Activated CD8-positive, alpha-beta memory T cell treated with anti-CD3 and anti-CD28 coated beads for 36 hours (primary cell): ENCODE data around the gene IQGAP3. TPM values are rescaled to one million over a fixed set of nuclear protein-coding genes. Genes with fewer than 3 reads are reported as not detected.
"Not testable (repeated sequence)": the region's sequence is repeated elsewhere in the genome, so short reads cannot be mapped to it uniquely, and the experiment has no call there.

Experiments used
- CTCF ChIA-PET: fragments of 350-600 bp; sonication (Branson Sonifier 250); formaldehyde crosslinking; loops from one replicate; lab custom pipeline; 2021; ENCODE audit warnings: antibody characterized with exemption; lab: Charles Lee
- POLR2A ChIA-PET: fragments of 350-600 bp; sonication (Branson Sonifier 250); formaldehyde crosslinking; loops from one replicate; lab custom pipeline; 2021; ENCODE audit warnings: antibody characterized with exemption; lab: Charles Lee
- total RNA-seq, 2 experiments: library from RNA; stranded (reverse); gene quantifications; one replicate each; pipeline ENCODE4 v1.2.3, GENCODE V29; 2021

The IQGAP3 gene
- total RNA-seq, 2 experiments from 2014 or later: 8.6 to 9.3 TPM

DNA sequence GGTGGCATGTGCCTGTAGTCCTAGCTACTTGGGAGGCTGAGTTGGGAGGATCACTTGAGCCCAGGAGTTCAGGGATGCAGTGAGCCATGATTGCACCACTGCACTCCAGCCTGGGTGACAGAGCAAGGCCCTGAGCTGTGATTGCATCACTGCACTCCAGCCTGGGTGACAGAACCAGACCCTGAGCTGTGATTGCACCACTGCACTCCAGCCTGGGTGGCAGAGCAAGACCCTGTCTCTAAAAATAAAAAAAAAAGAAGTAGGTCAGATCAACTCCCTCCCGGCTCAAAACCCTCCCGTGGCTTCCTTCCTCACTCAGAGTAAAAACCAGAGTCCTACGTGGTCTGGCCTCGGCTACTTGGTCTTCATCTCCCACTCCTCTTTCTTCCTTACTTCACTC lies 19.4 kb downstream of the IQGAP3 start:
- CTCF ChIA-PET: not testable (repeated sequence)
- POLR2A ChIA-PET: interaction anchor here (0.6 kb wide), 1 partner anchor 253 kb away, joined by 3 read pairs; no protein-coding TSS in a partner anchor

DNA sequence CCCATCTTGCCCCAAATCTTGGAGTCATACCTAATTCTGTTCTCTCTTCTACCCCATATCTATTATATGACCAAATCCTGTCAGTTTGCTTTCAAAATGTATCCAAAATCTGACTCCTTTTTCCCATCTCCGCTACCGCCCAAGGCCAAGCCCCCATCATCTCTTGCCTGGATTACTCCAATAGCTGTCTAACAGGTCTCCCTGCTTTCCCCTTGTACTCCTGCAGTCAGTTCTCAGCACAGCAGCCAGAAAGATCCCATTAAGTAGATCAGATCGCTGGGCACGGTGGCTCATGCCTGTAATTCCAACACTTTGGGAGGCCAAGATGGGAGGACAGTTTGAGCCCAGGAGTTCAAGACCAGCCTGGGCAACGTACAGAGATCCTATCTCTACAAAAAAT lies 19.8 kb downstream of the IQGAP3 start:
- ChIA-PET POLR2A (no interaction called here), CTCF (interaction anchor here (1.1 kb wide), 1 partner anchor 72 kb away, joined by 5 read pairs; no protein-coding TSS in a partner anchor)

DNA sequence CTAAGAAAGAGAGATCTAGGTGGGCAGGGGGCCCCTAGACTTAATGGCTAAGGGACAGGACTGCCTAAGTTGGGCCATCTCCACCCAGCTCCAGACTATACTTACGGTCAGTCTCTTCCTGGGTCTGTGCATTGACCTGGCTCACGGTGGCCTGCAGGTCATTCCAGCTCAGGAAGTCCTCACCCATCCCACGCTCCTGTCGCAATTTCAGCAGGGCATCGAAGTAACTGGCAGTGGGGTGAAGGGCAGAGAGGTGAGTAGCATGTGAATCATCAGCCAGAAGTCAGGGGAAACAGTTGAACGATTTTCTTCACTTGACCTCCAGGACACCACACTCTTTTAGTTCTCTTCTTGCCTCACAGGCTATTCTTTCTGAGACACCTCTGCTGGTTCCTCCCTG lies 20.5 kb downstream of the IQGAP3 start:
- POLR2A ChIA-PET: no interaction called here
- CTCF ChIA-PET: interaction anchor here (0.9 to 1.1 kb wide), 2 partner anchors 71 to 98 kb away, joined by 3 to 5 read pairs; no protein-coding TSS in a partner anchor

DNA sequence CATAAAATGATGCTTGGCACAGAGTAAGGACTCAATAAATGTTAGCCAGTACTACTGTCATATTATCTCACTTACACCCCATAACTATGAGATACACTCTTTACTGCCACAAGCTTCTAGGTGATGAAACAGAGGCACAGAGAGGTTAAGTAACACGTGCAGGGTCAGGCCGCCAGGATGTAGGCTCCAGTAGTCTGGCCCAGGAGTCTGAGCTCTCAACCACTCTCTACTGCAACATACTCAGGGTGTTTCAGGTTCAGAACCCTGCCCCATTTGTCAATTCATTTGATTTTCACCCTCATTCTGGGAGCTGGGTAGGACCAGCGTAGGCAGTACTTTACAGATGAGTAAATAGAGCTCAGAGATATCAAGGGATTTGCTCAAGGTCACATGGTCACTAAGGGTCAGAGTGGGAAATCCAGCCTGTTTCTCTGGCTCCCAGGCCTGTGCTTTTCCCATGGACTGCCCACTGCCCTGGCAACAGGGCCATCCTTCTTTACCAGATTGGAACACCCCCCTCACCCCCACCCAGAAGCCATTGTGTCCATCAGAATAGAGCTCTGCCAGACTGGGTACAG lies 21.2 kb downstream of the IQGAP3 start:
- CTCF ChIA-PET: interaction anchor here (0.9 to 1.1 kb wide), 2 partner anchors 71 to 97 kb away, joined by 3 to 5 read pairs; no protein-coding TSS in a partner anchor
- POLR2A ChIA-PET: no interaction called here

DNA sequence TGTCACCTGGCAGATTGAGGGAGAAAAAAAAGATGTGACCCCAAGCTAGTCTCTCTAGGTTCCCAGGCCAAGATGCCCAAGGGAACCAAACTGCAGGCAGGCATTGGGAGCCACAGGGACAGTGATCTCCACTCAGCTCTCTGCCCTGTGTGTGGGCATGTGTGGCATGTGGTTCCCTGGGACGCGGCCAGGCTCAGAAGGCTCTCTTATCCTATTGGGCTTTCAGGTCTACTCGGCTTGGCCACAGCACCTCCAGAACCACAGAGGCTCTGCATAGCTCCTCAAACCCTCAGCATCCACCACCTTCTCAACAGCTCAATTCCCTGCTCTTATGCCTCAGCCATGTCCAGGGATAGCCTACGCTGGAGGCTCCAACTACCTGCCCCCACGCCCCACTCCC lies 22.0 kb downstream of the IQGAP3 start:
- ChIA-PET POLR2A (no interaction called here), CTCF (no interaction called here)

DNA sequence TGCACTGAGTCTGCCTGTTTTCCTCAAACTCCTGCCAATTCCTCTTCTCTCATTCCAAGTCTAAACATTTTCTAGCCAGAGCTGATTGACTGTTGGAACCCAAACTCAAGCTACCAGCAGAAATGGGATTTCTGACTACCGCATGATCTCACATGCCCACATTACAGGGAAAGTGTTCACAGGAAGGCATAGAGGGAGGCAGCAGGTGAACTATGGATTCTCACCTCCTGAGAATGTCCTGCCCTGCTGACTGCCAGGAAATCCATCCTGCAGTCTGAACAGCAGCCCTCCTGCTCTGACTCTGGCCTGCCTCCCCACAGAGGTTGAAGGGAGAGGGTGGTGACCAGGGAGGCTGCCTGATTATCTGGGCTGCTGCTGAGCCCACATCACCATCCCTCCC lies 22.5 kb downstream of the IQGAP3 start:
- ChIA-PET CTCF (no interaction called here), POLR2A (no interaction called here)

DNA sequence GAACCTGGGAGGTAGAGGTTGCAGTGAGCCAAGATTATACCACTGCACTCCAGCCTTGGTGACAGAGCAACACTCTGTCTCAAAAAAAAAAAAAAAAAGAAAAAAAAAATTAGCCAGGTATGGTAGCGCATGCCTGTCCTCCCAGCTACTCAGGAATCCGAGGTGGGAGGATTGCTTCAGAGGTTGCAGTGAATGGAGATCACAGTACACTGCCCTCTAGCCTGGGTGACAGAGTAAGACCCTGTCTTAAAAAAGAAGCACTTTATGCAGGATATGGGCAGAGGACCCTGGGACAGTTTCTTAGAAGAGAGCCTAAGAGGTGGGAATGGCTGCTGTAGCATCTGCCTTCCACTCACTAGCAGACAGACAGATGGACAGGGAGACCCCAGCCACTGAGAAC lies 23.0 kb downstream of the IQGAP3 start:
- POLR2A ChIA-PET: no interaction called here
- CTCF ChIA-PET: no interaction called here

DNA sequence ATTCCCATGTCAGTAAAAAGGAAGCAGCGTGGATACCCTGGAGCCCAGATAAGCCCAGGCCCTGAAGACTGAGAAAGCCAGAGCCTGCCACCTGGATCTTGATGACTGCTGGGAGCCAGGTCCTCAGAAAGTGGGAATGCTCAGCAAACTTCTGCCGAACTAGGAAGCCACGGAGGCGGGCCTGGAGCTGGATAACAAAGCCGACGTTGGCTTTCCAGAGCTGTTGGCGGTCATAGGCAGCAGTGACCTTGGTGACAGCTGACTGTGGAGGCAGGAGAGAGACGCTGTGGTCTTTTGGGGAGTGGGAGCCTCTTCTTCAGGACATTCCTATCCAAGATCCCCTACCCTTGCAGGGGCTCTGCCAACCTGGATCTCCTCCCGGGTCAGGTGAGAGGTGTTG lies 24.4 kb downstream of the IQGAP3 start:
- POLR2A ChIA-PET: no interaction called here
- CTCF ChIA-PET: no interaction called here

DNA sequence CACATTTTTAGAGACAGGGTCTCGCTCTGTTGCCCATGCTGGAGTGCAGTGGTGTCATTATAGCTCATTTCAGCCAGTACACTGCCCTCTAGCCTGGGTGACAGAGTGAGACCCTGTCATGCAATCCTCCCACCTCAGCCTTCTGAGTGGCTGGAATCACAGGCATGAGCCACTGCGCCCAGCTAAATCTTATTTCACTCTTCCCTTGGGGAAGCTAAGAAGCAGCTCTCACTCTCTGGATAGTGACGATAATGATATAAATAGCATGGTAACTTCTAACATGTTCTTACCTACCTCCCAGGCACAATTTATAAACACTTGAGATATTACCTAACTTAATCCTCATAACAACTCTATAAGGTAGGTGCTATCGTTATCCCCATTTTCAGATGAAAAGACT lies 24.9 kb downstream of the IQGAP3 start:
- ChIA-PET POLR2A (no interaction called here), CTCF (no interaction called here)

DNA sequence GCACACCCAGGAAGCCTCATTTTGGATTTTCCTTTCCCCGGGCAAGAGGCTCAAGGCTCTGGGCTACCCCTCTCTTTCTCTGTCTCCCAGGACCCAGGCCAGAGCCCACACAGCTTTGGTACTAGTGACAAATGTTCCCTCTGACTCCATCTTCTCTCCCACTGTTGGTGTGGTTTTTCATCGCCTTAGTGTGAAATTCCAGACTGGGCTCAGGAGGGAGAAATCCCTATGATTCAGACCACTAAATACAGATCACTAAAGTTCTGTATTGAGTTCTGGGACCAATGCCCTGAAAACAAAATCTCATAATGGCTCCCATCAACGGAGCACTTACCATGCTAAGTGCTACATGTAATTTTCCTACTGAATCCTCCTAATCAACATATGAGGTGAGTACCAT lies 26.1 kb downstream of the IQGAP3 start:
- POLR2A ChIA-PET: no interaction called here
- CTCF ChIA-PET: no interaction called here

DNA sequence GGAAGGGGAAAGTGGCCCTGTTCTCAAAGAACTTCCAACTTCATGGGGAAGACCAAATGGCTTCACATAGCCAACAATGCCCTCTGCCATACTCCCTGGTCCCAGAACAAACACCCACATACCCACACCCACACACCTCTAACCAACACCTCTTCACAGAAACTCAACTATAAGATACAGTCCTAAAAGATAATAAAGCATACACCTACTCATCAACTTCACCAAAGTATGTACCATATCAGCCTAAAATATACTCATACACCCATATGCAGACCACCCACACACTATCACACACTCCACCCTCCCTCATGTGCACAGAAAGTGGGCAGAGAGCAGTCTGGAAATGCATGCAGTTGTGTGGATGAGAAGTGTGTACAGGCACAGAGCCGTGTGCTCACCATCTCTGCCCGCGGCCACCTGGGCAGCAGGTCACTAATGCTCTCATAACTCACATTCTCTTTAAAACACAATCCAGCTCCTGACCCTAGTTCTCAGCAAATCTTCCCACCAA lies 27.7 kb downstream of the IQGAP3 start:
- ChIA-PET CTCF (no interaction called here), POLR2A (no interaction called here)

DNA sequence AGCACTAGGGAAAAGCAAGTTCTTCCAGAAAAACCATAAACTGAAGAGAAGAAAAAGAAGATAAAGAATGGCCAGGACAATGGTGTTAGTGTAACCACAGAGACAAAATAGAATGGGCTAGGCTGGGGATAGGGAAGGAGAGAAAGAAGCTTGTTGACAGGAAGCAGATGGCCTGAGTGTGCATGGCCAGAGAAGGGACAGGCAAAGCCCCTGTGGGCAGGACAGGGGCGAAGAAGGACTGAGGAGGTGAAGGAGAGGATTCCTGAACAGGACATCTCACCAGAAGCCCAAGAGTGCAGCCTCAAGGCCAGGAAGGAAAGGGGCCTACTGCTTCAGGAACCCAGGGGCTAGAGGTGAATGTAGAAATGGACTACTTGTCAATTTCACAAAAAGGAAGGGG lies 29.3 kb downstream of the IQGAP3 start:
- ChIA-PET POLR2A (interaction anchor here (0.6 kb wide), 1 partner anchor 11 kb away, joined by 4 read pairs; no protein-coding TSS in a partner anchor), CTCF (no interaction called here)

DNA sequence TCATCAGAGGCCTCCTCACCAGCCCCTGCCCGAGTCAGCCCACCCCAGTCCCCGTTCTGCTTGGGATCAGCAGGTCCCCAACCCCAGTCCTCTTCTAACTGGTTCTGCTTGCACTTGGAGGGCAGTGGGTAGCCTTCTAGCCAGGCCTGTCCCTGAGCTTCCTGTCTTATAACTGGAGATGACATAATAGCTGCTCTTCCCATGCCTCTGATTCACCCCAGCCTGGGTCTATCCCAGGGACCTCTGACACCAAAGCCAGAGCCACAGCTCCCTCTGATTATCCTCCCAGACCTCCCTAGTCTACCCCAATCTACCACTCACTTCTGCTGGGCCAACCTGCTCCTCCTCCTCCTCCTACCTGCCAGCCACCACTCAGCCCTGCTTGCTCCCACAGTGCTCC lies 31.4 kb downstream of the IQGAP3 start:
- CTCF ChIA-PET: interaction anchor here (1.4 kb wide), 1 partner anchor 60 kb away, joined by 6 read pairs; no protein-coding TSS in a partner anchor
- POLR2A ChIA-PET: no interaction called here

DNA sequence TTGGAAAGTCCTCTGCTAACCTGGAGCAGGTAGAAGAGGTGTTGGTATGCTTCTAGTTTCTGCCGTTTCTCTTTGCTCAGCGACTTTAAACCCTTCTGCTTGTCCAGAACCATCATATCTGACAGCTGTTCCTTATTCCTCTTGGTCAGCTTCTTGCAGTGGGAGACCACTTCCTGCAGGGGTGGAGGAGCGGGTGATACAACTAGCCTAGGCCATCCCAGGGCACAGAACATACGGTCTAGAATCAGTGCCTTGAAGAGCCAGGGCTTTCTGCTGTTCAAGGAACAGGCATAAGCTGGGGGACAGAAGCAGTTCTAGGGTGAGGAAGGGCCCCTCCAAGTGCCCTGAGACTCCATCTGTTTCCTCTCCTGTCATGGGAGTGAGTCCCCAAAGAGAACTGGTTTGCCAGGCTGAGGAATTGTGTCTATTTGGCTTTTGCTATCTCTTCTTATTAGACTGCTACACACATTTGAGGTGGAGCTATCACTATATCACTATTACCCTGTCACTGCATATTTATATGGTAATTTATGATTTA lies 32.5 kb downstream of the IQGAP3 start:
- ChIA-PET CTCF (interaction anchor here (1.2 to 1.4 kb wide), 2 partner anchors 15 to 59 kb away, joined by 4 to 6 read pairs; no protein-coding TSS in a partner anchor), POLR2A (no interaction called here)

DNA sequence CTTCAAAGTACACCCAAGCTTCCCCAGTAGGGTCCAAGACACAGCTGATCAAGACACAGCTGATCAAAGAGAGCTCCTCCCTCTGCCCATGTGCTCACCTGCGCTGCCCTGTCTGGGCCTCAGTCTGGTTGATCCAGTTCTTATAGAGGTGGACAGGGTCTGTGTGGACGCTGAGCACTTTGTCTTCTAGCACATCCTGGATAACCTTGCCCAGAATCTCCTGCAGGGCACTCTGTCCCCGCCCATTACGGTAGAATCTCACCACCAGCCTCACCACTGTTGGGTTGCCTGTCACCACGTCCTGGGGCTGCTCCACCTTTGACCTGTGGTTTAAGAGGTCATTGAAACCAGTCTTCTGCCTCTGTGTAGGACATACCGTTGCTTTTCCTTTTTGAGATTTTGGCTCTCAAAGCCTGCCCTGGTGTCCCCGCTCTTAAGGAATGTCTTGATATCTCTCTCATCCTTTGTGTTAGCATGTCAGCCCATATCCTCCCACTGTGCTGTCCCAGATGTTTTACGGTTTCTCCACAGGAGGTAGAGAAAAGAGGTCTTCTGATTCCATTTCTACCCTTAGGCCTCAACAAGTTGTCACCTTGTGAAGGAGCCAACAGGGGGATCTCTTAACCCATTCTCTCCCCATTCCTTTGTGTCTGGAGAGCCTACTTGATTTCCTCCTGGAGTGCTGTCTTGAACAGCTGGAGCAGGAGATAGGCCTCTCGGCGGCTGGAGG lies 33.5 kb downstream of the IQGAP3 start:
- CTCF ChIA-PET: interaction anchor here (1.2 kb wide), 1 partner anchor 14 kb away, joined by 4 read pairs; no protein-coding TSS in a partner anchor
- POLR2A ChIA-PET: no interaction called here

DNA sequence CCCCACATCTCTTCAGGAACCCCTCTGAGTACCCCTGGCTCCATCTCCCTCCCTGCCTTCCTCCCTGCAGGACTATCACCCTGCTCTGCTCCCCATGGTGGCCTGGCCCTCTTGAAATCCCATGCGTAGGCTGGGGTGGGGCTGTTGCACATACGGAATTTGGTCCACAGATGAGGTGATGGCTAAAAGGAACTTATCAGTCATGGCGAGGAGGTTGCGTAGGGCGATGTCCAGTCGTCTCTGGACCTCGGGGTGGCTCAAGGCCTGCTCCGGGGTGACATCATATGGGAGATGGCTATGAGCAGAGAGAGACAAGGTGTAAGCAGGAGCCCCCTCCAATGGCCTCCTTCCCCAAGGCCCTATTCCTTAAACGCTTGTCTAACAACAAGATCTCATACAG lies 35.3 kb downstream of the IQGAP3 start:
- CTCF ChIA-PET: no interaction called here
- POLR2A ChIA-PET: no interaction called here

DNA sequence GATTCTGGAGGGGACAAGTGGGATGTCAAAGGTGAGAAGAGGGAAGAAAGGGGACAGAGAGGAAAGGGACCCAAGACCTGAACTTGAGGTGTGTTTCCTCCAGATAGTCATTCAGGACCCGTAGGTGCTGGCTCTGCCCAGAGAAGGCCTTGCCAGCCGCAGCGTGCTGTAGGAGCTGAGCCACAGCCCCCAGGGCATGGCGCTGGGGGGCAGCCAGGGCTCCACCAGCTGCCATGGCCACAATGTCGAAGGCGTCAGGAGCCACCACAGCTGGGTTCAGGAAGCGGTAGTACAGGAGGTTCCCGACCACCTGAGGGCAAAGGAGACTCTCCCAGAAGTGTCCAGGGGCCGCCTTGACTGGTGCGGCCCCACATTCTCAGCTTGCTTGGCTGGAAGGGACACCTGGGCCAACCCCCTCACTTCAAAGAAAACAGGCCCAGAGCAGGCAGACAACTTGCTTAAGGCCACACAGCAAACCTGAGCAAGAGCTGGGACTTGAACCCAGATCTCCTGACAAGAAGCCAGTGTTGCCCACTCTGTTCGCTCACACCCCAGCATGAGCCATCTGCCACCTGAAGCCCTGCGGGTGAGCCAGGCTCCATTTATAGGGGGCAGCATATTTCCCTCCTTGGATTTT lies 37.8 kb downstream of the IQGAP3 start:
- CTCF ChIA-PET: interaction anchor here (0.6 kb wide), 1 partner anchor 45 kb away, joined by 3 read pairs; no protein-coding TSS in a partner anchor
- POLR2A ChIA-PET: no interaction called here

DNA sequence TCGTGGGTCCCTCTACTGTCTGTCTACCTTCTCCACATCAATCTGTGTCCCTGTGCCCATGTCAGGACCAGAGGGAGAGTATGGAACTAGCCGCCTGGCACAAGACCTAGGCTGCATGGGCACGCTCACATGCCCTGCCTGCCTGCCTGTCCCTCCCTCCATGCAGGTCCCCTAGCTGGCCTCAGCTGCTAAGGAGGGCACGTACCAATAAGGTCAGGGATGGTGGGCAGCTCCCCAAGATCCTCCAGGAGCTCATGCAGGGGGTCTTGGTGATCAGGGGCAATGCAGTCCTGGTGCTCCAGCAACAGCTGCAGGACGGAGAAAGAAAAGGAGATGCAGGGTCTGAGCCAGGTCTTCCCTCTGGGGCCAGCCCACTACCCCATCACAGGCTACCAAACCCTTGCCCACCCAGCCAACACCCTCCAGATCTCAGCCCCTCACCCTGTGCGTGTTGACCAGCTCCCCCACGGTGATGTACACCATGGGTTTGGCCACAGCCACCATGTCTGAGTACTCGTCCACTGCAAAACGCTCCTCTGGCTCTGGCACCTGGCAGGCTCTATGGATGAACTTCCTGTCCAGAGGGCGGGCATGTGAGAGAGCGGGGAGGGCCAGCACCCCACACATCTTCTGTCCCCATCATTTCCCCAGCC lies 38.7 kb downstream of the IQGAP3 start:
- ChIA-PET POLR2A (no interaction called here), CTCF (interaction anchor here (0.6 kb wide), 1 partner anchor 45 kb away, joined by 3 read pairs; no protein-coding TSS in a partner anchor)

DNA sequence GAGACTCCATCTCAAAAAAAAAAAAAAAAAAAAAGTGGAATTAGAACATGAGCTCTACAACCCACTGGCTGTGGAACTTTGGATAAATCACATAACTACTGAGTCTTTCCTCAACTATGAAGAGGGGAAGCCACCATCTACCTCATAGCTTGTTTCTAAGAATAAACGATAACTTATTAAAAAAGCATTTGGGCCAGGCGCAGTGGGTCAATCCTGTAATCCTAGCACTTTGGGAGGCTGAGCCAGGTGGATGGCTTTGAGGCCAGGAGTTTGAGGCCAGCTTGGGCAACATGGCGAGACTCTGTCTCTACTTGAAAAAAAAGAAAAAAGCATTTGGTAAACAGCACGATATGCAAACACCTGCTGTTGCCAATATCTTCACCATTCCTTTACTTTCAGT lies 40.0 kb downstream of the IQGAP3 start:
- CTCF ChIA-PET: interaction anchor here (0.9 kb wide), 1 partner anchor 52 kb away, joined by 4 read pairs; no protein-coding TSS in a partner anchor
- POLR2A ChIA-PET: no interaction called here
